Chondrocyte (in vitro differentiated cells): ENCODE data around the gene TRERF1. TPM values are rescaled to one million over a fixed set of nuclear protein-coding genes. Genes with fewer than 3 reads are reported as not detected.

ENCODE experiments used
- DNase-seq: peaks from one replicate; pipeline ENCODE4 v3.0.0; 2021; ENCODE audit warnings: mixed read lengths, low spot score
- H3K27ac Mint-ChIP-seq: one replicate; pipeline ENCODE4 v1.8.0; 2021; ENCODE audit warnings: mild to moderate bottlenecking, moderate library complexity, mixed read lengths; ENCODE audit not compliant: unreplicated experiment
- H3K27me3 Mint-ChIP-seq: 2 replicates; pipeline ENCODE4 v1.8.0; 2021; ENCODE audit warnings: low read depth, mixed read lengths
- H3K36me3 Mint-ChIP-seq: 2 replicates; pipeline ENCODE4 v1.8.0; 2021; ENCODE audit warnings: low read depth, mixed read lengths
- H3K4me1 Mint-ChIP-seq: 2 replicates; pipeline ENCODE4 v1.8.0; 2021; ENCODE audit warnings: low read depth, mild to moderate bottlenecking, mixed read lengths
- H3K4me3 Mint-ChIP-seq: one replicate; pipeline ENCODE4 v1.8.0; 2021; ENCODE audit warnings: mild to moderate bottlenecking, moderate library complexity, mixed read lengths; ENCODE audit not compliant: unreplicated experiment
- H3K9me3 Mint-ChIP-seq: 2 replicates; pipeline ENCODE4 v1.8.0; 2021; ENCODE audit warnings: low read depth, mixed read lengths
- CTCF ChIP-seq: fragments of 200-600 bp; sonication (generic); IDR thresholded peaks from 2 replicates; pipeline ENCODE4 v1.5.0; 2021; ENCODE audit warnings: antibody characterized with exemption, mild to moderate bottlenecking, moderate library complexity
- total RNA-seq: library from RNA; stranded (reverse); gene quantifications from 3 replicates; pipeline ENCODE4 v1.2.1, GENCODE V29; 2021

The TRERF1 gene
- total RNA-seq, 1 donor from 2014 or later = 1.8 TPM

GRCh38 chr6:42184475-42184874, 267.3 kb downstream of the TRERF1 start:
- Mint-ChIP-seq H3K36me3 (no peaks in the 10 kb centered on the region), H3K27me3 (no peaks in the 10 kb centered on the region), H3K4me3 (no peak overlapping the region), H3K27ac (no peak overlapping the region), H3K9me3 (no peaks in the 10 kb centered on the region), H3K4me1 (no peaks in the 10 kb centered on the region)
- no peak for TF ChIP-seq CTCF
- no peak for DNase-seq

- H3K36me3 Mint-ChIP-seq = no peaks in the 10 kb centered on the region
- H3K4me3 Mint-ChIP-seq = no peak overlapping the region
- no peaks in the 10 kb centered on the region for H3K4me1 Mint-ChIP-seq
- TF ChIP-seq CTCF = no peak
- H3K27ac Mint-ChIP-seq = no peak overlapping the region
- H3K9me3 Mint-ChIP-seq = no peaks in the 10 kb centered on the region
- DNase-seq = no peak
- no peaks in the 10 kb centered on the region for H3K27me3 Mint-ChIP-seq
Observed at GRCh38 chr6:42182101-42182500, 269.6 kb downstream of the TRERF1 start.

- no peaks in the 10 kb centered on the region for H3K9me3 Mint-ChIP-seq
- no peaks in the 10 kb centered on the region for H3K36me3 Mint-ChIP-seq
- DNase-seq = no peak
- no peak for TF ChIP-seq CTCF
- no peak overlapping the region for H3K27ac Mint-ChIP-seq
- no peaks in the 10 kb centered on the region for H3K4me1 Mint-ChIP-seq
- H3K27me3 Mint-ChIP-seq = no peaks in the 10 kb centered on the region
- no peak overlapping the region for H3K4me3 Mint-ChIP-seq
Observed at GRCh38 chr6:42179945-42180313, 271.8 kb downstream of the TRERF1 start.

- Mint-ChIP-seq H3K9me3 (no peaks in the 10 kb centered on the region), H3K4me1 (no peaks in the 10 kb centered on the region), H3K4me3 (no peak overlapping the region), H3K27ac (no peak overlapping the region), H3K36me3 (no peaks in the 10 kb centered on the region), H3K27me3 (no peaks in the 10 kb centered on the region)
- no peak for DNase-seq
- TF ChIP-seq CTCF = no peak
Observed at GRCh38 chr6:42179261-42179944, 272.3 kb downstream of the TRERF1 start.

GRCh38 chr6:42177514-42178364, 274.0 kb downstream of the TRERF1 start:
- TF ChIP-seq CTCF = no peak
- Mint-ChIP-seq H3K27ac (no peak overlapping the region), H3K4me3 (no peak overlapping the region)

More at GRCh38 chr6:42177514-42178364, 274.0 kb downstream of the TRERF1 start:
- no peaks in the 10 kb centered on the region for H3K4me1 Mint-ChIP-seq
- no peaks in the 10 kb centered on the region for H3K9me3 Mint-ChIP-seq
- no peaks in the 10 kb centered on the region for H3K27me3 Mint-ChIP-seq
- H3K36me3 Mint-ChIP-seq = no peaks in the 10 kb centered on the region
- no peak for DNase-seq
